Cortex of kidney (tissue), 1 donor: Measurements from ENCODE around the gene ASTN1.

Source experiments
- DNase-seq: peaks from one replicate; lab custom pipeline; 2025; lab: John Stamatoyannopoulos, UW

ASTN1 gene

GRCh38 chr1:176926330-176927086 is 238.0 kb downstream of the ASTN1 start:
- no peak for DNase-seq

GRCh38 chr1:176925223-176925622 is 239.3 kb downstream of the ASTN1 start:
- no peak for DNase-seq

- no peak for DNase-seq
Observed at GRCh38 chr1:176923283-176923682, 241.2 kb downstream of the ASTN1 start.

GRCh38 chr1:176919386-176920378 is 244.8 kb downstream of the ASTN1 start:
- no peak for DNase-seq

GRCh38 chr1:176905648-176906047 is 258.9 kb downstream of the ASTN1 start:
- DNase-seq = no peak

GRCh38 chr1:176904057-176904751 is 260.3 kb downstream of the ASTN1 start:
- no peak for DNase-seq

GRCh38 chr1:176903474-176903873 is 261.0 kb downstream of the ASTN1 start:
- DNase-seq = no peak

- DNase-seq = no peak
Observed at GRCh38 chr1:176899321-176899720, 265.2 kb downstream of the ASTN1 start.

GRCh38 chr1:176897350-176898236 is 266.9 kb downstream of the ASTN1 start:
- no peak for DNase-seq

- no peak for DNase-seq
Observed at GRCh38 chr1:176896216-176896615, 268.3 kb downstream of the ASTN1 start.

GRCh38 chr1:176894450-176894849 is 270.1 kb downstream of the ASTN1 start:
- DNase-seq = no peak

- no peak for DNase-seq
Observed at GRCh38 chr1:176893625-176894352, 270.7 kb downstream of the ASTN1 start.

GRCh38 chr1:176888471-176889032 is 276.0 kb downstream of the ASTN1 start:
- DNase-seq = no peak

- no peak for DNase-seq
Observed at GRCh38 chr1:176885751-176886150, 278.8 kb downstream of the ASTN1 start.

- DNase-seq = no peak
Observed at GRCh38 chr1:176885341-176885740, 279.2 kb downstream of the ASTN1 start.

GRCh38 chr1:176884911-176885310 is 279.6 kb downstream of the ASTN1 start:
- DNase-seq = no peak

- DNase-seq = no peak
Observed at GRCh38 chr1:176884286-176884685, 280.2 kb downstream of the ASTN1 start.

- DNase-seq = no peak
Observed at GRCh38 chr1:176880955-176881595, 283.4 kb downstream of the ASTN1 start.

GRCh38 chr1:176879784-176880620 is 284.5 kb downstream of the ASTN1 start:
- DNase-seq = no peak
